Neural crest cell (in vitro differentiated cells): ENCODE results near the gene PDE11A. TPM values are rescaled to one million over a fixed set of nuclear protein-coding genes. Genes with fewer than 3 reads are reported as not detected.

Experiments
- DNase-seq: peaks from one replicate; pipeline ENCODE4 v3.0.0; 2021; ENCODE audit warnings: low read depth, mixed read lengths, low spot score
- H3K27ac Mint-ChIP-seq: one replicate; pipeline ENCODE4 v1.8.0; 2021; ENCODE audit warnings: mild to moderate bottlenecking, mixed read lengths; ENCODE audit not compliant: unreplicated experiment
- H3K27me3 Mint-ChIP-seq: 2 replicates; pipeline ENCODE4 v1.8.0; 2021; ENCODE audit warnings: low read depth, mild to moderate bottlenecking, mixed read lengths
- H3K36me3 Mint-ChIP-seq: 2 replicates; pipeline ENCODE4 v1.8.0; 2021; ENCODE audit warnings: low read depth, mild to moderate bottlenecking, mixed read lengths
- H3K4me1 Mint-ChIP-seq: 2 replicates; pipeline ENCODE4 v1.8.0; 2021; ENCODE audit warnings: mixed read lengths
- H3K4me3 Mint-ChIP-seq: one replicate; pipeline ENCODE4 v1.8.0; 2021; ENCODE audit warnings: mild to moderate bottlenecking, mixed read lengths
- H3K9me3 Mint-ChIP-seq: 2 replicates; pipeline ENCODE4 v1.8.0; 2021; ENCODE audit warnings: mixed read lengths
- total RNA-seq: library from RNA; stranded (reverse); gene quantifications from 2 replicates; pipeline ENCODE4 v1.2.1, GENCODE V29; 2021
- TF ChIP-seq, protein P1 (sequence below): fragments of 200-600 bp; sonication (generic); conservative IDR thresholded peaks from 2 replicates; pipeline ENCODE4 v1.5.0; 2021; ENCODE audit warnings: antibody characterized with exemption, mild to moderate bottlenecking

The PDE11A gene
- total RNA-seq, 1 donor from 2014 or later: 0.28 TPM

- Mint-ChIP-seq H3K4me3 (peak within 1 kb of the TSS; percentile 97), H3K27me3 (no peaks in the 10 kb centered on the region), H3K27ac (peak within 1 kb of the TSS; percentile 67), H3K9me3 (no peaks in the 10 kb centered on the region), H3K4me1 (peaks cover 16% of the 10 kb centered on the region), H3K36me3 (no peaks in the 10 kb centered on the region)
- DNase-seq: peak; percentile 89
- TF ChIP-seq, protein P1, sequence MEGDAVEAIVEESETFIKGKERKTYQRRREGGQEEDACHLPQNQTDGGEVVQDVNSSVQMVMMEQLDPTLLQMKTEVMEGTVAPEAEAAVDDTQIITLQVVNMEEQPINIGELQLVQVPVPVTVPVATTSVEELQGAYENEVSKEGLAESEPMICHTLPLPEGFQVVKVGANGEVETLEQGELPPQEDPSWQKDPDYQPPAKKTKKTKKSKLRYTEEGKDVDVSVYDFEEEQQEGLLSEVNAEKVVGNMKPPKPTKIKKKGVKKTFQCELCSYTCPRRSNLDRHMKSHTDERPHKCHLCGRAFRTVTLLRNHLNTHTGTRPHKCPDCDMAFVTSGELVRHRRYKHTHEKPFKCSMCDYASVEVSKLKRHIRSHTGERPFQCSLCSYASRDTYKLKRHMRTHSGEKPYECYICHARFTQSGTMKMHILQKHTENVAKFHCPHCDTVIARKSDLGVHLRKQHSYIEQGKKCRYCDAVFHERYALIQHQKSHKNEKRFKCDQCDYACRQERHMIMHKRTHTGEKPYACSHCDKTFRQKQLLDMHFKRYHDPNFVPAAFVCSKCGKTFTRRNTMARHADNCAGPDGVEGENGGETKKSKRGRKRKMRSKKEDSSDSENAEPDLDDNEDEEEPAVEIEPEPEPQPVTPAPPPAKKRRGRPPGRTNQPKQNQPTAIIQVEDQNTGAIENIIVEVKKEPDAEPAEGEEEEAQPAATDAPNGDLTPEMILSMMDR: peak; percentile 99
Measured at GRCh38 chr2:178112202-178113152, 39.9 kb upstream of the PDE11A start, which contains the start of gene RBM45. RBM45 (plus strand) TSS chr2:178112437; CDS start chr2:178112547, 110 bp downstream.

- Mint-ChIP-seq H3K4me1 (peaks cover 16% of the 10 kb centered on the region), H3K27ac (no peak overlapping the region), H3K4me3 (no peak overlapping the region), H3K9me3 (no peaks in the 10 kb centered on the region), H3K27me3 (no peaks in the 10 kb centered on the region), H3K36me3 (no peaks in the 10 kb centered on the region)
- no peak for DNase-seq
- TF ChIP-seq, protein P1: no peak
Measured at GRCh38 chr2:178111743-178112142, 39.2 kb upstream of the PDE11A start.

- Mint-ChIP-seq H3K9me3 (no peaks in the 10 kb centered on the region), H3K4me3 (peak overlapping the region; percentile 38), H3K27ac (no peak overlapping the region), H3K36me3 (no peaks in the 10 kb centered on the region), H3K27me3 (no peaks in the 10 kb centered on the region), H3K4me1 (peaks cover 16% of the 10 kb centered on the region)
- TF ChIP-seq, protein P1: no peak
- DNase-seq: no peak
Measured at GRCh38 chr2:178110681-178111080, 38.1 kb upstream of the PDE11A start.

DNA sequence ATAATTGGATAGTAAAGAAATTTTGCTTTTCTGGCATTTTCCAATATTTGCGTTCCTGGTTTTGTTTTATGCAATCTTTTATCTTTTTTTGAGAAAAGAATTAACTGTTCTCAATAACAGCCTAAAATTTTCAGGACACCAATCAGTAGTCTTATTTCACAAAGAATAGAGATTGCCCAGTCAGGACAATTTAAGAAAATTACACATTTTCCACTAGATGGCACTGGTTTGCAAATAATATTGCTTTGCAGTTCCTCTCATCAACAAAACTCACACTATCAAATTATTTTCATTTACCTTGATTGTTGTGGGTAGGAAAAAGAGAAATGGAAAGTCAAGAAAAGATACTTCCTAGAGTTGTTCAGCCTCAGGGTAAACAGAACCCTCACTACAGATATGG is 37.2 kb upstream of the PDE11A start:
- H3K4me3 Mint-ChIP-seq: peak overlapping the region; percentile 82
- no peaks in the 10 kb centered on the region for H3K36me3 Mint-ChIP-seq
- no peaks in the 10 kb centered on the region for H3K9me3 Mint-ChIP-seq
- peaks cover 16% of the 10 kb centered on the region for H3K4me1 Mint-ChIP-seq
- no peak for DNase-seq
- H3K27me3 Mint-ChIP-seq: no peaks in the 10 kb centered on the region
- TF ChIP-seq, protein P1: peak; percentile 72
- no peak overlapping the region for H3K27ac Mint-ChIP-seq

GRCh38 chr2:178108176-178108575 is 35.6 kb upstream of the PDE11A start:
- no peak for DNase-seq
- Mint-ChIP-seq H3K27ac (no peak overlapping the region), H3K4me3 (no peak overlapping the region), H3K27me3 (no peaks in the 10 kb centered on the region), H3K4me1 (peaks cover 7% of the 10 kb centered on the region), H3K9me3 (no peaks in the 10 kb centered on the region), H3K36me3 (no peaks in the 10 kb centered on the region)
- TF ChIP-seq, protein P1: no peak
